SK-N-MC (cell line): ENCODE data around the gene NR1D1.

Experiments
- DNase-seq: peaks from one replicate; pipeline ENCODE4 v3.0.0-alpha.2; 2011; ENCODE audit warnings: low read depth, low spot score
- H3K27ac ChIP-seq: fragments of 200-600 bp; sonication (generic); 2 replicates; pipeline ENCODE4 v1.5.1; 2016; ENCODE audit warnings: mixed run types
- H3K36me3 ChIP-seq: fragments of 200-600 bp; sonication (generic); 2 replicates; pipeline ENCODE4 v1.6.1; 2017; ENCODE audit warnings: antibody characterized with exemption, low read length, mixed read lengths; ENCODE audit not compliant: insufficient read depth
- H3K4me3 ChIP-seq: fragments of 200-600 bp; sonication (generic); 2 replicates; pipeline ENCODE4 v1.5.1; 2016
- H3K9ac ChIP-seq: fragments of 200-600 bp; sonication (generic); 2 replicates; pipeline ENCODE4 v1.8.0; 2017; ENCODE audit warnings: mixed run types, mixed read lengths; ENCODE audit not compliant: insufficient read length
- H3K9me3 ChIP-seq: fragments of 200-600 bp; sonication (generic); 2 replicates; pipeline ENCODE4 v1.6.1; 2017; ENCODE audit warnings: low read depth, mild to moderate bottlenecking, antibody characterized with exemption, low read length, moderate library complexity, mixed read lengths
- EZH2 ChIP-seq: fragments of 200-600 bp; sonication (generic); IDR thresholded peaks from one replicate; pipeline ENCODE4 v1.6.1; 2017; ENCODE audit warnings: antibody characterized with exemption
- FOXP2 ChIP-seq: optimal IDR thresholded peaks from 2 replicates; pipeline ENCODE3; 2011; ENCODE audit warnings: mild to moderate bottlenecking, moderate library complexity; ENCODE audit not compliant: insufficient read depth; ENCODE audit errors: extremely low read length, control extremely low read depth
- POLR2AphosphoS5 ChIP-seq: IDR thresholded peaks from 2 replicates; pipeline ENCODE4 v1.6.1; 2012; ENCODE audit warnings: mild to moderate bottlenecking, low read depth, low read length, borderline replicate concordance

NR1D1 gene

DNA sequence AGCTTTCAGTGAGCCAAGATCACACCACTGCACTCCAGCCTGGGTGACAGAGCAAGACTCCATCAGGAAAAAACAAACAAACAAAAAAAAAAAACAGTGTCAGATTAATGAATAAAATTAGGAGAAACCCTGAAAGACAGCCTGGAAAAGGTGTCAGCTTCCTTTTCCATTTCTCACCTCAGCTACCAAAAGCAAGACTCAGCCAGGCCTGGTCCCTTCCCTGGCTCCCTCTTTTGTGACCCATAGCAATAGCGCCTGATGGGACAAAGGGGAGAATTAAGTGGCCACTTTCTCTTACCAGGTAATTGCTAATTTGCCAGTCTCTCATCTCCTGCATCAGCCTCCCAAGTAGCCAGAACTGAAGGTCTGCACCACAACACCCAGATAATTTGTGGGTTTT is 41.5 kb downstream of the NR1D1 start:
- TF ChIP-seq EZH2 (no peak), FOXP2 (no peak), POLR2AphosphoS5 (no peak)
- DNase-seq, result no peak
- Histone ChIP-seq H3K9ac (no peak overlapping the region), H3K4me3 (no peak overlapping the region), H3K27ac (no peak overlapping the region), H3K36me3 (no peaks in the 10 kb centered on the region), H3K9me3 (no peaks in the 10 kb centered on the region)

DNA sequence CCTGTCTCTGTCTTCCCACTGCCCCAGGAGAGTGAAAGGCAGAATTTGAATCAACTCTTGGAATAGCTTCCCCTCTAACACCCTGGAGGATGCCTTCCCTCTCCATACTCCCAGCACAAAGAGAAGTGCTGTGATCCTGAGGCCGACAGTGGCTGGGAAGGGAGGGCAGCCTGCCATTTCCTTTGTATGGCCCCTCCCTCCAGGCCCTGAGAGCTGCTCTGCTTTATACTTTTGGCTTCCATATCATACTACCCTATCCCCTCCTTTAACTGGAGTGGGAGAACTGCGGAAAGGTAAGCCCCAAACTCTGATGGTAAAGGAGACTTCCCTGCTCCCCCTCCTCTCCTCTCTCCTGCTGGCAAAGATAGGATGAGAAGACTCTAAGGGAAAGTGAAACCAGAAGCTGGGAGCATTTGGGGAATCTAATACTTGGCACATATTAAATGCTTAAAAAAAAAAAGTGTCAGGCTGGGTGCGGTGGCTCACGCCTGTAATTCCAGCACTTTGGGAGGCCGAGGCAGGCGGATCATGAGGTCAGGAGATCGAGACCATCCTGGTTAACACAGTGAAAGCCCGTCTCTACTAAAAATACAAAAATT is 42.1 kb downstream of the NR1D1 start:
- TF ChIP-seq EZH2 (no peak), FOXP2 (no peak), POLR2AphosphoS5 (no peak)
- Histone ChIP-seq H3K27ac (no peak overlapping the region), H3K9ac (no peak overlapping the region), H3K9me3 (no peaks in the 10 kb centered on the region), H3K36me3 (no peaks in the 10 kb centered on the region), H3K4me3 (no peak overlapping the region)
- DNase-seq, result no peak

DNA sequence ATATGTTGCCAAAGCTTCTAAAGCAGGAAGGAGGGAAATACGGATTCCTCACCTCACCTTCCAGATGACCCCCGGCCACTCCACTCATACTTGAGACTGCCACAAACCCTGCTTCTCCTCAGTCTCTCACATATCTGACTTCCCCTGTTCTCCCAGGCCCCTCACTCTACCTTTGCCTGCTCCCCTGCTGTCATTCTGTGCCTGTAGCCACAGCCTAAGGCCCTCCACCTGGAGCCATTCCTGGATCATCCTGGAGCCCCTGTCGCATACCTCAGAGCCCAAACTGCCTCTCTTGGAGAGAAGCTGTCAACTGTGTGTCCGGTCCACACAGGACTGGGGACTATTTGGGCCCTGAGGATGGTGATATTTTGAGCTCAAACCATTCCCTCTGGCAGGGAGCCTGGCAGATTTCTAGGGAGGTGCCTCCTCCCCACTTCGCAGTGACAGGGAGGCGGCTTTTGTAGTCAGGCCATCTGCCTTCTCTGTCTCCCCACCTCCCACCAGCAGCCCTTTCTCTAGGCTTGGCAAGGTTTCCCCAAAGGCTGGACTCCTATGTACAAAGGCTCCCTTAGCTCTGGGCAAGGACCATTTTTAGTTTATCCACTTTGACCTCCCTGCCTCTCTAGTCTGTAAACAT is 43.9 kb downstream of the NR1D1 start:
- H3K9me3 ChIP-seq, result no peaks in the 10 kb centered on the region
- H3K4me3 ChIP-seq, result no peak overlapping the region
- H3K27ac ChIP-seq, result no peak overlapping the region
- no peak overlapping the region for H3K9ac ChIP-seq
- TF ChIP-seq FOXP2, result no peak
- no peak for TF ChIP-seq POLR2AphosphoS5
- TF ChIP-seq EZH2, result no peak
- no peak for DNase-seq
- peaks cover 12% of the 10 kb centered on the region for H3K36me3 ChIP-seq
